ENCODE results near the gene SF3B2.

SF3B2 gene, protein sequence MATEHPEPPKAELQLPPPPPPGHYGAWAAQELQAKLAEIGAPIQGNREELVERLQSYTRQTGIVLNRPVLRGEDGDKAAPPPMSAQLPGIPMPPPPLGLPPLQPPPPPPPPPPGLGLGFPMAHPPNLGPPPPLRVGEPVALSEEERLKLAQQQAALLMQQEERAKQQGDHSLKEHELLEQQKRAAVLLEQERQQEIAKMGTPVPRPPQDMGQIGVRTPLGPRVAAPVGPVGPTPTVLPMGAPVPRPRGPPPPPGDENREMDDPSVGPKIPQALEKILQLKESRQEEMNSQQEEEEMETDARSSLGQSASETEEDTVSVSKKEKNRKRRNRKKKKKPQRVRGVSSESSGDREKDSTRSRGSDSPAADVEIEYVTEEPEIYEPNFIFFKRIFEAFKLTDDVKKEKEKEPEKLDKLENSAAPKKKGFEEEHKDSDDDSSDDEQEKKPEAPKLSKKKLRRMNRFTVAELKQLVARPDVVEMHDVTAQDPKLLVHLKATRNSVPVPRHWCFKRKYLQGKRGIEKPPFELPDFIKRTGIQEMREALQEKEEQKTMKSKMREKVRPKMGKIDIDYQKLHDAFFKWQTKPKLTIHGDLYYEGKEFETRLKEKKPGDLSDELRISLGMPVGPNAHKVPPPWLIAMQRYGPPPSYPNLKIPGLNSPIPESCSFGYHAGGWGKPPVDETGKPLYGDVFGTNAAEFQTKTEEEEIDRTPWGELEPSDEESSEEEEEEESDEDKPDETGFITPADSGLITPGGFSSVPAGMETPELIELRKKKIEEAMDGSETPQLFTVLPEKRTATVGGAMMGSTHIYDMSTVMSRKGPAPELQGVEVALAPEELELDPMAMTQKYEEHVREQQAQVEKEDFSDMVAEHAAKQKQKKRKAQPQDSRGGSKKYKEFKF

DNA sequence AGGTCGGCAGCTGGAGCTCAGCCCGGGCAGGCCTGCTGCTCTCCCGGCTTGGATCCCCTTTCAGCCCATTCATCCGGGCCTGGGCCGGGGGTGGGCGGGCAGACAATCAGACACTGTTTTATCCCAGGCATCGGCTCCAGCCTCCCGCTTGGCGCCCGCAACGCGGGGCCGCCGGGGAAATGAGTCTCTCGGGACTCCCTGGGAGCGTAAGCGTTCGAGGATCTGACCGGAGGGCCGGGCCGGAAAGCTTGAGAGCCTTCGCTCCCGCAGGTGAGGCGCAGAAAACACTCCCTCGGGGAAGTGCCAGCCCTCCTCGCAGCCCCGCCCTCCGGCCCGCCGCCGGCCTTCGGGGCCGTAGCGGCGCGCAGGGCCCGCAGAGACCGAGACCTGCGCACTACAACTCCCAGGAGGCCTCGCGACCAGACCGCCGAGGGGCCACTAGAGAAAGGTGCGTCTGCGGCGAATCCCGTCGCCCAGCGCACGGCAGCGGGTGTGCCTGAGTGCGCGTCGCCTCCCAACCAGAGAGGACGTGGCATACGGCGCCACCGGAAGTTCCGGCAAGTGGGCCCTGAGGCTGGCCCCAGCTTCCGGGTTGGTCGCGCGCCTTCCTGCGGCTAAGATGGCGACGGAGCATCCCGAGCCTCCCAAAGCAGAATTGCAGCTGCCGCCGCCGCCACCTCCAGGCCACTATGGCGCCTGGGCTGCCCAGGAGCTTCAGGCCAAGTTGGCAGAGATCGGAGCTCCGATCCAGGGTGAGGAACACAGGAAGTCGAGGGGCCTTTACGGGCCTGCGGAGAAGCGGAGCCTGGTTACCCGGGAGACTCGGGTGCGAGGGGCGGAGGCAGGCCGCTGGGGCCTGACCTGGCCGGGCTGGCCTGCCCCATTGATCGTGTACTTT lies at the start of gene SF3B2:
Gene SF3B2 (plus strand): TSS at position 599 of the 898 bp plus-strand sequence. CDS start 21 bp downstream, at position 620.
- DNase-seq (ENCODE audit: low spot score): peak; percentile 98
- TF ChIP-seq, protein P1, sequence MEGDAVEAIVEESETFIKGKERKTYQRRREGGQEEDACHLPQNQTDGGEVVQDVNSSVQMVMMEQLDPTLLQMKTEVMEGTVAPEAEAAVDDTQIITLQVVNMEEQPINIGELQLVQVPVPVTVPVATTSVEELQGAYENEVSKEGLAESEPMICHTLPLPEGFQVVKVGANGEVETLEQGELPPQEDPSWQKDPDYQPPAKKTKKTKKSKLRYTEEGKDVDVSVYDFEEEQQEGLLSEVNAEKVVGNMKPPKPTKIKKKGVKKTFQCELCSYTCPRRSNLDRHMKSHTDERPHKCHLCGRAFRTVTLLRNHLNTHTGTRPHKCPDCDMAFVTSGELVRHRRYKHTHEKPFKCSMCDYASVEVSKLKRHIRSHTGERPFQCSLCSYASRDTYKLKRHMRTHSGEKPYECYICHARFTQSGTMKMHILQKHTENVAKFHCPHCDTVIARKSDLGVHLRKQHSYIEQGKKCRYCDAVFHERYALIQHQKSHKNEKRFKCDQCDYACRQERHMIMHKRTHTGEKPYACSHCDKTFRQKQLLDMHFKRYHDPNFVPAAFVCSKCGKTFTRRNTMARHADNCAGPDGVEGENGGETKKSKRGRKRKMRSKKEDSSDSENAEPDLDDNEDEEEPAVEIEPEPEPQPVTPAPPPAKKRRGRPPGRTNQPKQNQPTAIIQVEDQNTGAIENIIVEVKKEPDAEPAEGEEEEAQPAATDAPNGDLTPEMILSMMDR (IDR thresholded peaks at IDR 0.05; ENCODE audit: extremely low read depth, insufficient read depth, missing control alignments): no peak
- in situ Hi-C loops (cut with MboI; ENCODE audit: low pct_unique_long_range_greater_than_20kb, low sequenced_read_pairs, unreplicated experiment): no loop called here

GRCh38 chr11:66002648-66003225 lies 49.4 kb upstream of the SF3B2 start:
- TF ChIP-seq, protein P1 (IDR thresholded peaks at IDR 0.05; ENCODE audit: extremely low read depth, insufficient read depth, missing control alignments): no peak
- in situ Hi-C loops (cut with MboI; ENCODE audit: low pct_unique_long_range_greater_than_20kb, low sequenced_read_pairs, unreplicated experiment): no loop called here
- DNase-seq (ENCODE audit: low spot score): peak; percentile 85

DNA sequence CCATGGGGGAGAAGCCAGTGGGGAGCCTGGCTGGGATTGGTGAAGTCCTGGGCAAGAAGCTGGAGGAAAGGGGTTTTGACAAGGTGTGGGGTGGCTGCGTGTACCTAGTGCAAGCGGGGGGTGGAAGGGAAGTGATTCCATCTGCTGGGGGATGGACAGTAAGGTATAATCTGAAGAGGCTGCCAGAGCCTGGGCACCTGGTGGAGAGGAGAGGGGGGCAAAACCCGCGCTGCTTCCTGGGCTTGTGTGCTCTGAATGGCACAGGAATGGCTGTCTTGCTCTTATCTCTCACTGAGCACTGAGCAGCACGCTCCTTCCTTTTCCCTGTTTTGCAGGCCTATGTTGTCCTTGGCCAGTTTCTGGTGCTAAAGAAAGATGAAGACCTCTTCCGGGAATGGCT lies 48.9 kb upstream of the SF3B2 start:
- in situ Hi-C loops (cut with MboI; ENCODE audit: low pct_unique_long_range_greater_than_20kb, low sequenced_read_pairs, unreplicated experiment): no loop called here
- TF ChIP-seq, protein P1 (IDR thresholded peaks at IDR 0.05; ENCODE audit: extremely low read depth, insufficient read depth, missing control alignments): no peak
- DNase-seq (ENCODE audit: low spot score): no peak

GRCh38 chr11:66004186-66004585 lies 48.0 kb upstream of the SF3B2 start:
- TF ChIP-seq, protein P1 (IDR thresholded peaks at IDR 0.05; ENCODE audit: extremely low read depth, insufficient read depth, missing control alignments): no peak
- in situ Hi-C loops (cut with MboI; ENCODE audit: low pct_unique_long_range_greater_than_20kb, low sequenced_read_pairs, unreplicated experiment): no loop called here
- DNase-seq (ENCODE audit: low spot score): no peak

DNA sequence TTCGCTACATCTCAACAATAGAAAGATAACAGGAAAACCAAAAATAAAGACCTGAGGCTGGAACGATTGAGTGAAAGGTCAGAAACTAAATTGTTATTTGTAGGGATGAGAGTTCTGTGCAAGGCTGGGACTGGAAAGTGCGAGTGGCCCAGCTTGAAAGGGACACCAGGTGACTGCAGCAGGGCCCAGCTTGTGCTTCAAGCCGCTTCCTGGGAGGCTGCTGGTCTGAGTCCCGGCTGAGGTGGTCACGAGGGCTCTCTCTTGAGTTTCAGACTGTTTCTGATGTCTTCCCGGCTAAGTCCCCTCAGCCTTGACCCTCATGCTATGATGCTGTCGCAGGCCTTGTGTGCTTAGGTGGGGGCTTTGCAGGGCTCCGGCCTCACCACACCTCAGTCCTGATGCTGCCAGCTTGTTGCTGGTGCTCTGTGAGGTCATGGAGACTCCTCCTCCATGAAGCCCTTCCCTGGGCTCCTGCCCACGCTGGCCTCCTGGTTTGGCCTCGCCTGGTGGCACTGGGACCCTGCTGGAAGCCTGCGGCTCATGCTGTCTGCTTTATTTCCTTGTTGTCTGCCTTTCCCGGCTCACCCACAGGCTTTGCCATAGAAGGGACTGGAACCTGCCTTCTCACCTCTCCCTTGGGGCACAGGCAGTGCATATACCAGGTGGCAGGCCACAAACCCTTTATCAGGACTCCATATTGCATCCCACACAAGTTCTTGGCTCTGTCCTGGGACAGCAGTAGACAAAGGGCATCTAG lies 45.9 kb upstream of the SF3B2 start:
- TF ChIP-seq, protein P1 (IDR thresholded peaks at IDR 0.05; ENCODE audit: extremely low read depth, insufficient read depth, missing control alignments): no peak
- no peak for DNase-seq (ENCODE audit: low spot score)
- in situ Hi-C loops (cut with MboI; ENCODE audit: low pct_unique_long_range_greater_than_20kb, low sequenced_read_pairs, unreplicated experiment): no loop called here

Measured in GM13977 (cell line).